ENCODE measurements around the gene FGF2.

GRCh38 chr4:122855353-122855890 lies 28.8 kb downstream of the FGF2 start:
- TF ChIP-seq POLR2A (IDR thresholded peaks at IDR 0.05), result no peak
- TF ChIP-seq, protein P1, sequence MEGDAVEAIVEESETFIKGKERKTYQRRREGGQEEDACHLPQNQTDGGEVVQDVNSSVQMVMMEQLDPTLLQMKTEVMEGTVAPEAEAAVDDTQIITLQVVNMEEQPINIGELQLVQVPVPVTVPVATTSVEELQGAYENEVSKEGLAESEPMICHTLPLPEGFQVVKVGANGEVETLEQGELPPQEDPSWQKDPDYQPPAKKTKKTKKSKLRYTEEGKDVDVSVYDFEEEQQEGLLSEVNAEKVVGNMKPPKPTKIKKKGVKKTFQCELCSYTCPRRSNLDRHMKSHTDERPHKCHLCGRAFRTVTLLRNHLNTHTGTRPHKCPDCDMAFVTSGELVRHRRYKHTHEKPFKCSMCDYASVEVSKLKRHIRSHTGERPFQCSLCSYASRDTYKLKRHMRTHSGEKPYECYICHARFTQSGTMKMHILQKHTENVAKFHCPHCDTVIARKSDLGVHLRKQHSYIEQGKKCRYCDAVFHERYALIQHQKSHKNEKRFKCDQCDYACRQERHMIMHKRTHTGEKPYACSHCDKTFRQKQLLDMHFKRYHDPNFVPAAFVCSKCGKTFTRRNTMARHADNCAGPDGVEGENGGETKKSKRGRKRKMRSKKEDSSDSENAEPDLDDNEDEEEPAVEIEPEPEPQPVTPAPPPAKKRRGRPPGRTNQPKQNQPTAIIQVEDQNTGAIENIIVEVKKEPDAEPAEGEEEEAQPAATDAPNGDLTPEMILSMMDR (IDR thresholded peaks at IDR 0.05), result no peak
- no peak for TF ChIP-seq EP300 (IDR thresholded peaks at IDR 0.05)

Measured in tibial nerve (tissue), 4 donors.